HG03097 (cell line): Measurements from ENCODE around the gene GRM3.
A peak's percentile ranks its signal among the peaks of the same experiment; 100 is the strongest.

Source experiments
- ATAC-seq: cut with Tn5 transposase; IDR thresholded peaks from one replicate; pipeline ENCODE4 v1.9.1; 2021; ENCODE audit not compliant: unreplicated experiment, low FRiP score

Gene GRM3

DNA sequence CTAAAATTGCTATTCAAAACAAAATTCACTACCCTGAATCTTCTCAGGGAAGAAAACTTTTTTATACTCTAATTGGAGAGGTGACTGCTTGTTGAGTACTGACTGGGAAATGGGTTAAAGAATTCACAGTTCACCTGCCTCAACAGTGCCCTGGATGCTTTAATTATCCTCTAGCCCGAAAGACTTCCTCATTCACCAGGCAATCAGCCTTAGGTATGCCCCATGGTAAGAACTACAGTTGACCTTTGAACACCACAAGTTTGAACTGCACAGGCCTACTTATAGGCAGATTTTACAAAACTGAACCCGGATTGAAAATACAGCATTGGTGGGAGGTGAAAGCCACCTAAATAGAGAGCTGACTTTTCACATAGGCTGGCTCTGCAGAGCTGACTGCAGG, 240.4 kb downstream of the GRM3 start:
- ATAC-seq: no peak

DNA sequence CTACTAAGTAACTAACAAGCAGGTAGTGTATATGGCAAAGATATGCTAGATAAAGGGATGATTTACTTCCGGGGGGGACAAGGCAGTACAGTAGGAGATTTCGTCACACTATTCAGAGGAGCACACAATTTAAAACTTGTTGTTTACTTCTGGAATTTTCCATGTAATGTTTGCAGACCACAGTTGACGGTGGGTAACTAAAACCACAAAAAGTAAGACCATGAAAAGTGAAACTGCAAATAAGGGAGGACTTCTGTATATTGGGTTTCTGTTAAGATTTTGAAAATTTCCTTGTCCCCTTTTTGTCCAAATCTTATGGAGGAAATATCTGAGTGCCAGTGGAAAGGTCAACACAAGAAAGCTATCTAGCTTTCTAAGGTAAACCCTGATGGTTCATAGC, 245.8 kb downstream of the GRM3 start:
- no peak for ATAC-seq

DNA sequence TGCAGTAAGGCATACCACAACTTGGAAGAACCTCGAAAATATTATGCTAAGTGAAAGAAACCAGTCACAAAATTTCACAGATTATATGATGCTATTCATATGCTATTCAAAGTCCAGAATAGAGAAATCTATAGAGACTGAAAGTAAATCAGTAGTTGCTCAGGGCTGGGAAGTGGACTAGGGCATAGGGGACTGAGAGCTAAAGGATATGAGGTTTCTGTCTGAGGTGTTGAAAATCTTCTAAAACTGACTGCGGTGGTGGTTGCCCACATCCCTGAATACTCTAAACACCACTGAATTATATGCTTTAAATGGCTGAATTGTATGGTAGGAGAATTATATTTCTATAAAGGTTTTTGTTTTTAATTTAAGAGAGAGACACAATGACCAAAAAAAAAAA, 254.5 kb downstream of the GRM3 start:
- ATAC-seq: no peak

DNA sequence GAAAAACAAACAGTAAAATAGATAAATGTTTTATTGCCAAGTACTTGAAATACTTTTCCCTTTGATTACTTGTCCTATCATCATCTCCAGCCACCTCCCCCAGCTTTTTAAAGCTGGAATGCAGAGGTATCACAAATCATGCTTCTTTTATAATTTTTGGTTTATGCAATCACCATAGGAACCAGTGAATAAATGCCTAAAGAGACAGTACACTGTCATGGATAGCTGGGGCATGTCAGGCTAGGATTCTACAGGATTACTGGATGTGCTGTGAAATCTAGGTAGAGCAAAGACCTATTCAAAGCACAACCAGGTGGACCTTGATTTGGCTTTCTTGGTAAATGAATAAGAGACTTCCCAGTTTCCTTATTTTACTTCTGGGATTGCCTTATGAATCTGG, 257.2 kb downstream of the GRM3 start:
- ATAC-seq: no peak

DNA sequence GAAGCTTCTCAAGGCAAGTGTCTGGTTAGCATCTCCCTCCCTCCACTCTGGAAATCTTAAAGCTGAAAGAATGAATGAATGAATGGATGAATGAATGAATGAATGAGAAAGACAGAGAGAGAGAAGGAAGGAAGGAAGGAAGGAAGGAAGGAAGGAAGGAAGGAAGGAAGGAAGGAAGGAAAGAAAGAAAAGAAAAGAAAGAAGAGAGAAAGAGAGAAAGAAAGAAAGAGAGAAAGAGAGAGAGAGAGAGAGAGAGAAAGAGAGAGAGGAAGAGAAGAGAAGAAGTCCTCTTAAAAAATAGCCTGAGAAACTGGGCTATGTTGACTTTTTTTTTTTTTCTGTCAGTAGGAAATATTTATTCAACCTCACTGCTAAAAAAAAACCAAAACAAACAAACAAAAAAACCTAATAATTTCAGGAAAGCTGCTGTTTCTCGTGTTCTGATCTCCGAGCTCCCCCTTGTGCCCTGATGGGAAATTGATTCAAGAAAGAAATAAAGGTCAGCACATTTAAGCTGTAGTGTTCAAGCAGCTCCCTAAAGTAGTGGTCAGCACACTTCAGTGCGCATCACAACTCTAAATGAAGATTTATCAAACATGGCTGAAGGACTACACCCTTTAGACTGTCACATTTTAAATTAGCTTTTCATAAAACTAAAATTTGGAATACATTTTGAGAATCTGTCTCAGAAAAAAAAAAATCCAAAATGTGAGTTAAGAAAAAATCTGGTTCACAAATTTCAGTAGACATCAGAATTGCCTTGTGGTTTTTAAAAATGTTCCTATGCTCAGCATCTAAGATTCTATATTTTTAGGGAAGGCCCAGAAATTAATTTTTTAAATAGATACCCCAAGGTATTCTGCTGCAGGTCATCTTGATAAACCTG, 261.5 kb downstream of the GRM3 start:
- ATAC-seq: peak; percentile 65

DNA sequence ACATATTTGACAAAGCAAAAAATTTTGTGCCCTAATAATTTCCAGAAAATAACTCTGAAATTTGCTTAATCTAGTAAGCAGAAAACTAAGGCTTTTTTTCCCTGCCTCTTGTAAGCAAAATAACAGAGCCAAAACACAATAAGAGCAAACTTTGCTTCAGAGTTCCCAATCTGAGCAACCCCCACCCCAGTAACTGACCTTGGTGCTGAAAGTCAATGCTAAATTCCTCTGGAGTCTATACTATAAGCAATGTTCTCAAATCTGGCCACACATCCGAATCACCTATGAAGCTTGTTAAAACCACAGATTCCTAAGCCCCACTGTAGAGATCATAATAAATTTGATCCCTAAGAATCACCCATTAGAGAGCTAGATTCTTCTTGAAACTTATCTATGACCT, 265.2 kb downstream of the GRM3 start:
- ATAC-seq: no peak

DNA sequence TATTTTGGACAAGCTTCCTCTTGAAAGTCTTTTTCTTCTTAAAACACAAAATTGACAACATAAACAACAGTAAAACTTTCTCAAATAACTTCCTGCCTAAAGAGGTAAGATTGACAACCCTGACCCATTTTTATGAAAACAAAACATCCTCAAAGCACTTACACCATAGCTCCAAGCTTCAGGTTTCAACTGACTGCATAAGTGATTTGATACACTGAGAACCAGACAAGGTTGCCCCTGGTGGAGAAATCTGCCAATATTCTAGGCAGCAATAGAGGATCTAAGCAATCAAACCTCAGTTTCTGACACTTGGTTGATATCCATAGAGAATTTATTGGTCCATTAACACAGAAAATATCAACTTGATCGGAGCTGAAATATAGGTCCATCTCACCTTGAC, 267.9 kb downstream of the GRM3 start:
- ATAC-seq: no peak

DNA sequence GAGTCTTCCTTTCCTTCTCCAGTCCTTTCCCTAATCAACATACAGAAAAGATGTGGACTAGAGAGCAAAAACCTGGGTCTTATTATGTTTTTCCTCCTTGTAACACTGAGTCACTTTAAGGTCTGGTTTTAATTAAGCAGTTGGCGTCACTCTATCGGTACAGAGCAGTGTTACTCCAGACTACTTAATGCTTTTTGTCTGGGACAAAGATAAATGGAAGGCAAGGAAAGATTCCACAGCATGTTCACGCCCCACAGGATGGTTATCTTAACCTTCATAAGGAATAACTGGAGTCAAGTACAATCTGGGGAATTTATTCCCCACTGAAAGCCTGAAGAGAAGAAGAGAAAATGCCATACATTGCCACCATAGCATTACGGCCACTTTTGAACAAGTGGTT, 270.0 kb downstream of the GRM3 start:
- ATAC-seq: no peak
